Stimulated activated CD8-positive, alpha-beta memory T cell treated with anti-CD3 and anti-CD28 coated beads, Interleukin-7, amount 100 ng/mL, for 24 hours (primary cell): Measurements from ENCODE around the gene EXOC2.
A peak's percentile ranks its signal among the peaks of the same experiment; 100 is the strongest.
"Not testable (repeated sequence)": the region's sequence is repeated elsewhere in the genome, so short reads cannot be mapped to it uniquely, and the experiment has no call there.

Source experiments
- DNase-seq: peaks from one replicate; pipeline ENCODE4 v3.0.0-alpha.2; 2020; ENCODE audit warnings: low read depth

EXOC2 gene

GRCh38 chr6:709471-710056 lies 16.6 kb upstream of the EXOC2 start:
- DNase-seq = no peak

DNA sequence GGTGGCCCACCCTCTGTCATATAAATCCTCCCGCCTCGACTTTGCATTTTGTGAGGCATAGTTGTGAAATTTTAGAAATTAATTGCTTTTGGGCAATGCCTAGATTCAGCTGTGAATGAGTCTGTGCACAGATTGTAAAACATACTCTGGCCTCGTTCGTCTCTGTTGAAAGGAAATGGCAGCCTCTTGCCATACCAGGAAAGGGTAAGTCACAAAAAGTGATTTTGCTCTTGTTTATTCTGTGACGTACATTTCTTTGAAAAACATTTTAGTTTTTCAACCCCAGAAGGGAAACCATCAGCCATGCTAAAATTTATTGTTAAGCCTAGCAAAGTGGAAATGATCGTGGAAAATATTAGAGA lies 15.3 kb upstream of the EXOC2 start:
- no peak for DNase-seq

DNA sequence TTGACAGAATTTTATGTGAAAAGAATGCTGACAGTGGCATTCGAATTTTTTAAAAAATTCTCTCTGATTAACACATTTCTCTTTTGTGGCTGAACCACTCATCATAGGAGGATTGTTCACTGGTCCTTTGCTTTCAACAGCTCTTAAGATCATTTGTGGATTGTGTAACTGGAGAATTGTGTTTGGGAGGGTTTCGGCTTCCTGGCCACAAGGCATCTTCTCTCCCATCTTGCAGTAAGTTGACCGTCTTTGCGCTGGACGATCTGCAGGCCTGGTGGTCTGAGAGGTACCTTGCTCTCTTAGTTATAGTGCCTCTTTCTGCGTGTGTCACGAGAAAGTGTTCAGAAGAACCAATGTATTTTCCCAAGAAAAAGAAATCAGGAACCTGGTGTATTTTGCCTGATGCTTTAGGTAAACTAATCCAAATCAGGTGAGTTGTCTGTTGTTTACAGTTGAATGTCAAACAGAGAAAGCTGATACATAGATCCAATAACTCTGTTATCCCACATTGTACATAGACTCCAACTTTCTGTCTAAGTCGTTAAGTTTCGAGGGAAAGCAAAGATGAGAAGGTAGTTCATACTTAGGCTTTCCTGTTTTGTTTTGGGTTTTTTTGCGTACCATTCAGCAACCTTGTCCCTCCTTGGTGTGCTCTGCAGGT lies 14.8 kb upstream of the EXOC2 start:
- no peak for DNase-seq

GRCh38 chr6:706819-707381 lies 14.0 kb upstream of the EXOC2 start:
- no peak for DNase-seq

DNA sequence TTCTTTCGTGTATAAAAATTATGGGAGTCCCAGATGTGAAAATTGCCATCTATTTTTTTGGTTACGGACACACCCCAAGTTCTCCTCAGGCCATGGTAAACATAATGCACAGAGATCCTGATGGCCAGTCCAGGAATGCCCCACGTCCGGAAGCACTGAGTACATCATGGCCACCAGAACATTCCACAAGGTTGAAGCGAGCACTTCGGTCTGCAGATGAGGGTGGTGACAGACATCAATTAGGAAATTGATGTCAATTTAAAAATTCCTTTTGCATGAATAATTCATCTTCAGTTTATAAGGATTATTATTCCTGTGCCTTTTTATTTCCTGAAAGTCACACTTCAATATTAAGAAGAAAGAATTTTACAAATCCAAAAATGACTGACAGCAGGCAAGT lies 13.2 kb upstream of the EXOC2 start:
- DNase-seq = no peak

DNA sequence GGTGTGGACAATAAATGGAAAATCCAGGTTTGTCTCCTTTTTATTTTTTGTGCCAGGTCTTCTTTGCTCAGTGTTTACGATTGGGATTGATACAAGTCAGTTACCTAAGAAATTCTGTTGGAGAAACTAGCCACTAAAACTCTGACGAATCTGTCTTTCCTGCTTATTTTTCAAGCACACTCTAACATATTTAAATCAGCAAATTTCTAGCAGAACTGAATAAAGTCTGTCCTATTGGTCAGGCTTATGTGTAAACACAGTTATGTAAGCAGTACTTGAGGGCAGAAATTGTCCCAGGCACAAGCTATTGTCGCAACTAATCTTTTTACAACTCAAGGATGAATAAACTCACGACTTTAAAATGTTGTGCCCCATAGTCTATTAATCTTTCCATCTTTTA lies 12.1 kb upstream of the EXOC2 start:
- DNase-seq = no peak

DNA sequence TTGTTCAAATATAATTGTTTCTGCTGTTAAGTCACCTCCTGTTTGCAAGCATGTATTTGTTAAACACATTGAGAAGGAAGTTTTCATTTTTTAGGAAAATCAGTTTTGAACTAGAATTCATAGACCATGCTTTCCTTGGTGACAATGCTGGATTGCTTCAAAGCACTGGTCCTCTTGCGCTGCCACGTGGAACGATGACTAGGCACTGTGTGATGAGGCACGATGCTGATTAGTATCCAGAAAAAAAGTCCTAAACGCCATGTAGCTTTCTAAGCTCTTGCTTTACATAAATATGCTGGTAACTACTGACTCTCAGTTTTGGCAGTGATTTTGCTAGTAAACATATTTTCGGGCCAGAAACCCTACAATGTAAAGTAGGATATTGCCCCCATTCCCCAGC lies 11.1 kb upstream of the EXOC2 start:
- no peak for DNase-seq

- no peak for DNase-seq
Measured at GRCh38 chr6:703552-703951, 10.6 kb upstream of the EXOC2 start.

DNA sequence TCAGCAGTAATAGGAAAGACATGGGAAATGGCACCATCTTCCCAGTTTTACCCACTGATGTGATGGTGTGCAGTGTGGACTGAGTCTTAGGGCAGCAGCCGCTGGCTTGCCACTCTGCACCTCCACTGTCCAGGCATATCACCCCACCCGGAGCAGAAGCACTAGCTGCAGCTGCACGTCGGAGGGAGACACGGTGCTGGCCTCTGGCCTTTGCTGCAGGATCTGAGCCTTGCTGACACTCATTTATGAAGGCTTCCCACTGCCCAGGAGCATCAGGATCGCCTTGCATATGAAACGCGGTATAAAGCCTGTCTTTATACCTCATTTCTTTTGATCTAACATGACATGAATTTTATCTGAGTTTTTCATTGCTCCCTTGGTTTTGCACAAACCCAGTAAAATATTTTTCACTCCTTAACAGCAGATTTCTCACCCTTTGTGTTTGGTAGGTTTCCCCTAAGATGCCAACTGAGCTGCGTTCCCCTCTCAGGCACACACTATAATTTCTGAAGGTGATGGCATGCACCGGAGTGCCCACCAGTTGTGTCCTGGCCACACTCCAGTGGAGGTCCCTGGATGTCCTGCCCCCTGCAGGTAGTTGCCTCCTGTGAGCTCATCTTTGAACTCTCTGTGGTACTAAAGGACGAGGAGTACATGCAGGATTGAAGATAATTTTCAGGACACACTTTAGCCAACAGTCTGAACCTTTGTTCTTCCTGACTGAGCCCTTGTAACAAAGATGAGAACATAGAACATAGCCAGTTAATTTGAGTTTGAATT lies 9.0 kb upstream of the EXOC2 start:
- no peak for DNase-seq

DNA sequence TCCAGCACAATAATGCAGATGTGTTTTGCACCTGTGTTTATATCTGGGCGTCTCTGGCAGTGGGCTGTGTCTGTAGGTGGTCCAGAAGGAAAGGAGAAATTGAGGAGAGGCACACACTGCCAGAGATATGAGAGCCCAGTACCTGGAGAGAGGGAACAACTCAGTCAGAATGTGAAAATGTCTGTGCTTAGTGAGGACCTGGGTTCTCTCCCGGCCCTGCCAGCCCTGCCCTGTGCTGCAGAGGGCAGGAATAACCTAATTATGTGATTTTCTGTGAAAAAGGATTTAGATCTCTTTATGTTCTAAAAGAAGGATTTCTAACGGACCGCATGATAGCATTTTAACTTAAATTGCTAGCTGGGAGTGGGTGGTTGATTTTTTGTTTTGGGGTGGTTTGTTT lies 8.3 kb upstream of the EXOC2 start:
- no peak for DNase-seq

DNA sequence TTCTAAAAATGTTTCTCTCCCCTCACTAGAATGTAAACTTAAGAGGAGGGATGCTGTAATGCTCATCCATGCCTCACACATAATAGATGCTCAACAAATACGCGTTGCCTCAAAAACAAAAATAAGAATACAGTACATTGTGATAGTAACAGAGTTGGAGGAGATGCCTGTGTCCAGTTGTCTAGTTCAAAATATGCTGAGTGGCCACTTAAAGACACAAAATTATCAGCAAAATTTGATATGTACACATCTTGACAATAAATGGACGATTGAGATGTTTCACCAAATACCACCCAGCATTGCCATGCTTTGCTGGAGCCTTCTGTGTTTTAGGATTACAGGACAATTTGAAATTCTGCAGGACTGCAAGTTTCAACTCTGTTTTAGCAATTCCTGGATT lies 7.6 kb upstream of the EXOC2 start:
- DNase-seq = no peak

- no peak for DNase-seq
Measured at GRCh38 chr6:699319-699718, 6.4 kb upstream of the EXOC2 start.

GRCh38 chr6:694431-695126 lies 1.6 kb upstream of the EXOC2 start:
- not testable (repeated sequence) for DNase-seq

DNA sequence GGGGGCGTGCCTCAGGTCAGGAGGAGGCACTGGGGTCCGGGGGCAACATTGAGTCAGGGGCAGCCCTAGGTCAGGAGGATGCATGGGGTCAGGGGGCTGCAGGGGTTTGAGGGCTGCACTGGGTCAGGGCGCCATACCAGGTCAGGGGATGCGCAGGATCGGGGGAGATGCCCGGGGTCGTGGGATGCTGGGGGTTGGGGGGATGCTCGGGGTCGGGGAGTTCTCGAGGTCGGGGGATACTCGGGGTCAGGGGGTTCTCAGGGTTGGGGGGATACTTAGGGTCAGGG lies 727 bp upstream of the EXOC2 start:
- no peak for DNase-seq

- peak; percentile 47 for DNase-seq
Measured at GRCh38 chr6:692356-692851, 535 bp downstream of the EXOC2 start.

- no peak for DNase-seq
Measured at GRCh38 chr6:689223-689622, 3.7 kb downstream of the EXOC2 start.

DNA sequence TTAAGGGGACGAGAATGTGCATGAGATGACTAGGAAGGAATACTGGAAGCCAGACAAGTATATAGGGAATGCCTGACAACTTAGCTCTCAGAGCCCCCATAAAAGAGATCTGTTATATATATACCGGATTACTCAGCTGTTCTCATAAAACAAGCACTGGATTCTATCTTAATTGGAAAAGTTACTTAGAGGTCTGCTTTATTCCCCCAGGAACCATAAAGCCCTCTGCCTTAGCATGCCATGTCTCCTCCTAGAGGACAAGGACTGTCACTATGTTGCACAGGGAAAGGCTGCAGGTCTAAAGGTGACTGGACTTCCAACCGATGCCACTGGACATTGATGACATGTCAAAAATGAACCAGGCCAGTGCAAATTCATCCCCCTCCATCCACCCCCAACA lies 6.4 kb downstream of the EXOC2 start:
- no peak for DNase-seq

GRCh38 chr6:684831-685636 lies 7.9 kb downstream of the EXOC2 start:
- DNase-seq = no peak

GRCh38 chr6:683742-684440 lies 9.0 kb downstream of the EXOC2 start:
- DNase-seq = no peak

GRCh38 chr6:680666-681340 lies 12.1 kb downstream of the EXOC2 start:
- DNase-seq = no peak

DNA sequence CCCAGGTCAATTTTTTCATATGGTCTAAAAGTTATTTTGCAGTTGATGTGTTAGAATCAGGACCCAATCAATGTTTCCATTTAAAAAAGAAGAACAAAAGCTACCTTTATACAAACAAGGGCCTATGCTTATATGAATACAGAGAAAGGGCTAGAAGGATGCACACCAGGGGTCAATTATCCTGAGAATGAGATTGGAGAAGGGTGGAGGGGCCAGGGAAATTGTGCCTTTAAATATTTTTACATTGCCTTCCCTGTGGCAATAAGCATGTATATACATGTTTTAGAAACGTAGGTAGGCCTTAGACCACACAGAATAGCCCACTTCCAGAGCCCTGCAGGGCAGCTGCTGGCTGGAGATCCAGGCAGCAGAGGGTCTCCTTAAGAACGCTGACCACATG lies 12.7 kb downstream of the EXOC2 start:
- no peak for DNase-seq
